BJ (cell line): ENCODE results near the gene TMEM126A. TPM values are rescaled to one million over a fixed set of nuclear protein-coding genes. Genes with fewer than 3 reads are reported as not detected.

Experiments
- CTCF ChIA-PET: fragments of 350-600 bp; formaldehyde crosslinking; extraction: SDS; loops from one replicate; lab custom pipeline; 2021; ENCODE audit warnings: antibody characterized with exemption, inconsistent platforms; lab: Yijun Ruan, JAX
- POLR2A ChIA-PET: fragments of 300-600 bp; sonication (Branson Sonifier 250); formaldehyde crosslinking; extraction: SDS; loops from one replicate; lab custom pipeline; 2021; ENCODE audit warnings: antibody characterized with exemption; lab: Charles Lee
- DNase-seq: peaks from one replicate; pipeline ENCODE4 v3.0.0-alpha.2; 2011; ENCODE audit warnings: low read depth
- H3K27me3 ChIP-seq: 2 replicates; pipeline ENCODE4 v1.6.0; 2011; ENCODE audit warnings: low read length; ENCODE audit not compliant: control insufficient read depth, insufficient read depth
- H3K36me3 ChIP-seq: 2 replicates; pipeline ENCODE4 v1.5.1; 2011; ENCODE audit warnings: low read length; ENCODE audit not compliant: control insufficient read depth, insufficient read depth
- H3K4me3 ChIP-seq: 2 replicates; pipeline ENCODE4 v1.5.1; 2011; ENCODE audit warnings: low read depth, mild to moderate bottlenecking, control low read depth, low read length
- CTCF ChIP-seq: IDR thresholded peaks from 2 replicates; pipeline ENCODE4 v1.5.1; 2011; ENCODE audit warnings: low read depth, mild to moderate bottlenecking, control low read depth, inconsistent platforms, low read length, moderate library complexity; ENCODE audit not compliant: insufficient read depth
- polyA plus RNA-seq: library from polyadenylated mRNA; depleted of rRNA; stranded (reverse); fragments of >200 nt; gene quantifications from 2 replicates; pipeline ENCODE4 v1.2.3, GENCODE V29; 2011

The TMEM126A gene
- polyA plus RNA-seq, 1 experiment, result 27.7 TPM

- no peak for DNase-seq
- Histone ChIP-seq H3K27me3 (no peaks in the 10 kb centered on the region), H3K36me3 (no peaks in the 10 kb centered on the region), H3K4me3 (peak overlapping the region; percentile 75)
- ChIA-PET POLR2A (interaction anchor here (0.7 to 1.4 kb wide), 2 partner anchors 19 to 593 kb away, joined by 4 read pairs; partner anchors contain the start of gene TMEM126A), CTCF (interaction anchor here (0.6 to 0.9 kb wide), 2 partner anchors 226 to 1028 kb away, joined by 3 read pairs; partner anchors contain the start of gene CCDC83)
- no peak for TF ChIP-seq CTCF
Observed at GRCh38 chr11:85628771-85629341, 18.9 kb upstream of the TMEM126A start.

- no peaks in the 10 kb centered on the region for H3K27me3 ChIP-seq
- ChIA-PET CTCF (interaction anchor here (0.7 kb wide), 1 partner anchor 220 kb away, joined by 3 read pairs; the partner anchor contains the start of gene CCDC83), POLR2A (no interaction called here)
- no peak for TF ChIP-seq CTCF
- DNase-seq, result no peak
- H3K4me3 ChIP-seq, result no peak overlapping the region
- no peaks in the 10 kb centered on the region for H3K36me3 ChIP-seq
Observed at GRCh38 chr11:85634747-85635146, 13.0 kb upstream of the TMEM126A start.

- H3K36me3 ChIP-seq, result no peaks in the 10 kb centered on the region
- CTCF ChIA-PET, result no interaction called here
- TF ChIP-seq CTCF, result no peak
- no peak overlapping the region for H3K4me3 ChIP-seq
- DNase-seq, result no peak
- no peaks in the 10 kb centered on the region for H3K27me3 ChIP-seq
- POLR2A ChIA-PET, result no interaction called here
Observed at GRCh38 chr11:85643191-85643614, 4.6 kb upstream of the TMEM126A start.

GRCh38 chr11:85647078-85647477 lies 689 bp upstream of the TMEM126A start:
- Histone ChIP-seq H3K36me3 (no peaks in the 10 kb centered on the region), H3K4me3 (peak overlapping the region; percentile 86), H3K27me3 (no peaks in the 10 kb centered on the region)
- ChIA-PET CTCF (no interaction called here), POLR2A (interaction anchor here (0.6 to 1.2 kb wide), 2 partner anchors 9 to 19 kb away, joined by 3 to 4 read pairs; partner anchors contain the start of gene TMEM126B)
- TF ChIP-seq CTCF, result no peak
- no peak for DNase-seq

GRCh38 chr11:85651118-85651517 lies 3.4 kb downstream of the TMEM126A start:
- H3K27me3 ChIP-seq, result no peaks in the 10 kb centered on the region
- DNase-seq, result no peak
- no peak overlapping the region for H3K4me3 ChIP-seq
- TF ChIP-seq CTCF, result no peak
- H3K36me3 ChIP-seq, result no peaks in the 10 kb centered on the region
- CTCF ChIA-PET, result no interaction called here
- POLR2A ChIA-PET, result no interaction called here
